ENCODE results near the gene EXOC7.

DNA sequence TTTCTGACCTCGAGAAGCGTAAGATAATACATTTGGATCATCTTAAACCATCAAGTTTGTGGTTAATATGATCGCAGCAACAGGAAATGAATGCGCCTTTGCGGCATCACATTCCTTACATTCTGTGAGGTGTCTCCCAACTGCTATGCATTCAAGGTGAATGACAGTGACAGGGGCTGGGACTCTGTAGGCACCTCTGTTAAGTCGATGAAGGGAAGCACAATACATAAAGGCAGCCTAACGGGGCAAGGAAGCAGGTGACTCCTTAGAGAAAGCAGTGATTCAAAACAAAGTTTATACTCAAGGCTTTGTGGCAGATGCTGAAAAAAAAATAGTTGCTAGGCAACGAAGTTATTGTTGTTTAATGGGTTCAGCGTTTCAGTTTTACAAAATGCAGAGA, 54.9 kb downstream of the EXOC7 start:
- TF ChIP-seq POLR2A (IDR thresholded peaks at IDR 0.05) (no peak), EP300 (IDR thresholded peaks at IDR 0.05) (no peak), POLR2AphosphoS5 (IDR thresholded peaks at IDR 0.05) (no peak)
- TF ChIP-seq, protein P1, sequence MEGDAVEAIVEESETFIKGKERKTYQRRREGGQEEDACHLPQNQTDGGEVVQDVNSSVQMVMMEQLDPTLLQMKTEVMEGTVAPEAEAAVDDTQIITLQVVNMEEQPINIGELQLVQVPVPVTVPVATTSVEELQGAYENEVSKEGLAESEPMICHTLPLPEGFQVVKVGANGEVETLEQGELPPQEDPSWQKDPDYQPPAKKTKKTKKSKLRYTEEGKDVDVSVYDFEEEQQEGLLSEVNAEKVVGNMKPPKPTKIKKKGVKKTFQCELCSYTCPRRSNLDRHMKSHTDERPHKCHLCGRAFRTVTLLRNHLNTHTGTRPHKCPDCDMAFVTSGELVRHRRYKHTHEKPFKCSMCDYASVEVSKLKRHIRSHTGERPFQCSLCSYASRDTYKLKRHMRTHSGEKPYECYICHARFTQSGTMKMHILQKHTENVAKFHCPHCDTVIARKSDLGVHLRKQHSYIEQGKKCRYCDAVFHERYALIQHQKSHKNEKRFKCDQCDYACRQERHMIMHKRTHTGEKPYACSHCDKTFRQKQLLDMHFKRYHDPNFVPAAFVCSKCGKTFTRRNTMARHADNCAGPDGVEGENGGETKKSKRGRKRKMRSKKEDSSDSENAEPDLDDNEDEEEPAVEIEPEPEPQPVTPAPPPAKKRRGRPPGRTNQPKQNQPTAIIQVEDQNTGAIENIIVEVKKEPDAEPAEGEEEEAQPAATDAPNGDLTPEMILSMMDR (IDR thresholded peaks at IDR 0.05): no peak
